K562 (cell line): ENCODE data around the gene GLI1. TPM values are rescaled to one million over a fixed set of nuclear protein-coding genes. Genes with fewer than 3 reads are reported as not detected.

Experiments
- CBFA2T2 ChIP-seq: fragments of 450-650 bp; conservative IDR thresholded peaks from 2 replicates; pipeline ENCODE4 v1.6.1; 2017; ENCODE audit warnings: mild to moderate bottlenecking
- CEBPG ChIP-seq, 3 experiments: fragments of 200-800 bp in 1 of 3; sonication (Bioruptor generic) in 1 of 3; sonication (generic) in 1 of 3; formaldehyde crosslinking in 1 of 3; IDR thresholded peaks in 2 of 3; conservative IDR thresholded peaks in 1 of 3; 2 replicates each; pipeline versions ENCODE4 v1.6.1 to v1.8.0; 2016 to 2022; ENCODE audit warnings: missing compliant biosample characterization in 2 of 3, missing genetic modification characterization in 2 of 3, mild to moderate bottlenecking in 1 of 3, missing genetic modification reagents in 1 of 3
- ELK1 ChIP-seq: sonication (generic); formaldehyde crosslinking; IDR thresholded peaks from 2 replicates; pipeline ENCODE4 v1.8.1; 2022; ENCODE audit warnings: missing genetic modification reagents
- FUS ChIP-seq: fragments of 200-400 bp; formaldehyde crosslinking; optimal IDR thresholded peaks from 2 replicates; pipeline ENCODE3; 2017; ENCODE audit warnings: low read depth, low read length
- HDAC2 ChIP-seq: fragments of 450-650 bp; IDR thresholded peaks from 2 replicates; pipeline ENCODE4 v1.6.1; 2016; ENCODE audit warnings: mild to moderate bottlenecking
- HMG20A ChIP-seq: fragments of 450-650 bp; formaldehyde crosslinking; conservative IDR thresholded peaks from 2 replicates; pipeline ENCODE4 v1.4.0; 2020; ENCODE audit warnings: mild to moderate bottlenecking, mixed read lengths
- HMG20B ChIP-seq: fragments of 250-450 bp; sonication (Bioruptor Pico); IDR thresholded peaks from 2 replicates; pipeline ENCODE4 v1.5.0; 2021; ENCODE audit warnings: mild to moderate bottlenecking
- IRF1 ChIP-seq: sonication (generic); formaldehyde crosslinking; IDR thresholded peaks from 2 replicates; pipeline ENCODE4 v1.8.0; 2022; ENCODE audit warnings: missing genetic modification reagents, mild to moderate bottlenecking, borderline replicate concordance
- PURB ChIP-seq: sonication (generic); formaldehyde crosslinking; IDR thresholded peaks from 2 replicates; pipeline ENCODE4 v1.9.0; 2021; ENCODE audit warnings: low read depth, mild to moderate bottlenecking, missing genetic modification reagents
- SMAD3 ChIP-seq: fragments of 450-650 bp; formaldehyde crosslinking; conservative IDR thresholded peaks from 2 replicates; pipeline ENCODE4 v1.4.0; 2020; ENCODE audit warnings: mild to moderate bottlenecking
- TRIM28 ChIP-seq: fragments of 450-650 bp; IDR thresholded peaks from 2 replicates; pipeline ENCODE4 v1.6.1; 2017
- WHSC1 ChIP-seq: IDR thresholded peaks from one replicate; pipeline ENCODE4 v1.6.1; 2012; ENCODE audit warnings: low read length, control low read depth, inconsistent platforms
- XRCC5 ChIP-seq: fragments of 200-400 bp; formaldehyde crosslinking; IDR thresholded peaks from 2 replicates; pipeline ENCODE4 v1.6.1; 2017; ENCODE audit warnings: low read depth, mild to moderate bottlenecking, low read length
- ZBTB7A ChIP-seq: IDR thresholded peaks from 2 replicates; pipeline ENCODE4 v1.6.1; 2011; ENCODE audit warnings: low read depth, mild to moderate bottlenecking, low read length, moderate library complexity, borderline replicate concordance; ENCODE audit not compliant: control insufficient read depth
- ZNF217 ChIP-seq: sonication (generic); formaldehyde crosslinking; IDR thresholded peaks from 2 replicates; pipeline ENCODE4 v1.8.0; 2022; ENCODE audit warnings: mild to moderate bottlenecking, missing genetic modification reagents
- ZNF696 ChIP-seq: fragments of 250-450 bp; sonication (Bioruptor Pico); conservative IDR thresholded peaks from 2 replicates; pipeline ENCODE4 v1.4.0; 2020; ENCODE audit warnings: mild to moderate bottlenecking, moderate library complexity
- ZNF707 ChIP-seq: fragments of 250-450 bp; sonication (Bioruptor Pico); conservative IDR thresholded peaks from 2 replicates; pipeline ENCODE4 v1.8.0; 2022; ENCODE audit warnings: inconsistent platforms, mild to moderate bottlenecking, moderate library complexity
- ZZZ3 ChIP-seq: fragments of 450-650 bp; IDR thresholded peaks from 2 replicates; pipeline ENCODE4 v1.6.1; 2016; ENCODE audit warnings: antibody characterized with exemption, mild to moderate bottlenecking, moderate library complexity
- polyA plus RNA-seq, 8 experiments: library from polyadenylated mRNA; depleted of rRNA in 4 of 8; stranded (reverse) in 5 of 8; unstranded in 3 of 8; fragments of >200 nt; fragmentation: Nextera tagmentation in 2 of 8; fragmentation: Illumina TruSeq in 1 of 8; extraction: Ambion mirVana in 2 of 8; extraction: Trizol in 1 of 8; gene quantifications; 2 replicates each; pipeline versions ENCODE4 v1.2.1 to v1.2.3, GENCODE V29; 2011 to 2014; ENCODE audit warnings: inconsistent platforms in 1 of 8, missing spikeins in 1 of 8
- total RNA-seq, 7 experiments: library from RNA; depleted of rRNA in 6 of 7; stranded (reverse); fragments of >200 nt in 6 of 7; fragmentation: Illumina TruSeq in 2 of 7; extraction: Trizol in 2 of 7; gene quantifications; 2 replicates each; pipeline versions ENCODE4 v1.2.1 to v1.2.3, GENCODE V29; 2011 to 2021; ENCODE audit warnings: low replicate concordance in 1 of 7
- TF ChIP-seq, protein P1 (sequence below): fragments of 150-350 bp; IDR thresholded peaks from 2 replicates; pipeline ENCODE4 v1.6.1; 2014; ENCODE audit warnings: low read depth, mild to moderate bottlenecking, low read length, borderline replicate concordance
- TF ChIP-seq, protein P2 (sequence below): sonication (generic); formaldehyde crosslinking; IDR thresholded peaks from 2 replicates; pipeline ENCODE4 v1.8.1; 2023; ENCODE audit warnings: mild to moderate bottlenecking, missing genetic modification reagents
- TF ChIP-seq, protein P3 (sequence below): fragments of 450-650 bp; conservative IDR thresholded peaks from 2 replicates; pipeline ENCODE4 v1.6.1; 2016; ENCODE audit warnings: missing genetic modification characterization, low read depth, mild to moderate bottlenecking, missing compliant biosample characterization, moderate library complexity

The GLI1 gene
- total and polyA plus RNA-seq, 9 of the 15 experiments (the other 6 are each of a cell fraction or from before 2014, with no cell fraction given): 0.24 to 3.7 (median 0.61) TPM

- no peak for TF ChIP-seq CBFA2T2
- TF ChIP-seq, protein P1, sequence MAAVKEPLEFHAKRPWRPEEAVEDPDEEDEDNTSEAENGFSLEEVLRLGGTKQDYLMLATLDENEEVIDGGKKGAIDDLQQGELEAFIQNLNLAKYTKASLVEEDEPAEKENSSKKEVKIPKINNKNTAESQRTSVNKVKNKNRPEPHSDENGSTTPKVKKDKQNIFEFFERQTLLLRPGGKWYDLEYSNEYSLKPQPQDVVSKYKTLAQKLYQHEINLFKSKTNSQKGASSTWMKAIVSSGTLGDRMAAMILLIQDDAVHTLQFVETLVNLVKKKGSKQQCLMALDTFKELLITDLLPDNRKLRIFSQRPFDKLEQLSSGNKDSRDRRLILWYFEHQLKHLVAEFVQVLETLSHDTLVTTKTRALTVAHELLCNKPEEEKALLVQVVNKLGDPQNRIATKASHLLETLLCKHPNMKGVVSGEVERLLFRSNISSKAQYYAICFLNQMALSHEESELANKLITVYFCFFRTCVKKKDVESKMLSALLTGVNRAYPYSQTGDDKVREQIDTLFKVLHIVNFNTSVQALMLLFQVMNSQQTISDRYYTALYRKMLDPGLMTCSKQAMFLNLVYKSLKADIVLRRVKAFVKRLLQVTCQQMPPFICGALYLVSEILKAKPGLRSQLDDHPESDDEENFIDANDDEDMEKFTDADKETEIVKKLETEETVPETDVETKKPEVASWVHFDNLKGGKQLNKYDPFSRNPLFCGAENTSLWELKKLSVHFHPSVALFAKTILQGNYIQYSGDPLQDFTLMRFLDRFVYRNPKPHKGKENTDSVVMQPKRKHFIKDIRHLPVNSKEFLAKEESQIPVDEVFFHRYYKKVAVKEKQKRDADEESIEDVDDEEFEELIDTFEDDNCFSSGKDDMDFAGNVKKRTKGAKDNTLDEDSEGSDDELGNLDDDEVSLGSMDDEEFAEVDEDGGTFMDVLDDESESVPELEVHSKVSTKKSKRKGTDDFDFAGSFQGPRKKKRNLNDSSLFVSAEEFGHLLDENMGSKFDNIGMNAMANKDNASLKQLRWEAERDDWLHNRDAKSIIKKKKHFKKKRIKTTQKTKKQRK: no peak
- TF ChIP-seq, protein P2, sequence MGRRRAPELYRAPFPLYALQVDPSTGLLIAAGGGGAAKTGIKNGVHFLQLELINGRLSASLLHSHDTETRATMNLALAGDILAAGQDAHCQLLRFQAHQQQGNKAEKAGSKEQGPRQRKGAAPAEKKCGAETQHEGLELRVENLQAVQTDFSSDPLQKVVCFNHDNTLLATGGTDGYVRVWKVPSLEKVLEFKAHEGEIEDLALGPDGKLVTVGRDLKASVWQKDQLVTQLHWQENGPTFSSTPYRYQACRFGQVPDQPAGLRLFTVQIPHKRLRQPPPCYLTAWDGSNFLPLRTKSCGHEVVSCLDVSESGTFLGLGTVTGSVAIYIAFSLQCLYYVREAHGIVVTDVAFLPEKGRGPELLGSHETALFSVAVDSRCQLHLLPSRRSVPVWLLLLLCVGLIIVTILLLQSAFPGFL: 0 out of 2 replicates have a peak, but pooled peaks have one; percentile 56
- no peak for TF ChIP-seq ZZZ3
- TF ChIP-seq ZBTB7A: no peak; the same call in 1 of the 2 replicates
- no peak for TF ChIP-seq SMAD3
- TF ChIP-seq CEBPG (CRISPR knock-in tag; IDR thresholded peaks at IDR 0.05): no peak
- TF ChIP-seq CEBPG (tag; conservative IDR thresholded peaks at IDR 0.05 in 1 of 2, IDR thresholded peaks at IDR 0.05 in 1 of 2): no peak
- TF ChIP-seq TRIM28: peak; percentile 84
- no peak for TF ChIP-seq ZNF696
- TF ChIP-seq, protein P3, sequence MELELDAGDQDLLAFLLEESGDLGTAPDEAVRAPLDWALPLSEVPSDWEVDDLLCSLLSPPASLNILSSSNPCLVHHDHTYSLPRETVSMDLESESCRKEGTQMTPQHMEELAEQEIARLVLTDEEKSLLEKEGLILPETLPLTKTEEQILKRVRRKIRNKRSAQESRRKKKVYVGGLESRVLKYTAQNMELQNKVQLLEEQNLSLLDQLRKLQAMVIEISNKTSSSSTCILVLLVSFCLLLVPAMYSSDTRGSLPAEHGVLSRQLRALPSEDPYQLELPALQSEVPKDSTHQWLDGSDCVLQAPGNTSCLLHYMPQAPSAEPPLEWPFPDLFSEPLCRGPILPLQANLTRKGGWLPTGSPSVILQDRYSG: no peak
- TF ChIP-seq XRCC5: peak; percentile 96
- no peak for TF ChIP-seq HMG20A (CRISPR knock-in tag)
- TF ChIP-seq ZNF217: no peak
- TF ChIP-seq IRF1 (CRISPR knock-in tag): no peak
- no peak for TF ChIP-seq FUS
- TF ChIP-seq PURB: no peak
- TF ChIP-seq ELK1 (CRISPR knock-in tag): no peak
- TF ChIP-seq WHSC1: no peak
- TF ChIP-seq ZNF707 (CRISPR knock-in tag): no peak
- TF ChIP-seq HMG20B: no peak
- peak; percentile 88 for TF ChIP-seq HDAC2
Measured at GRCh38 chr12:57462251-57462911, 2.8 kb downstream of the GLI1 start (continued).
